Neural progenitor cell (in vitro differentiated cells): ENCODE results near the gene MSANTD4. TPM values are rescaled to one million over a fixed set of nuclear protein-coding genes. Genes with fewer than 3 reads are reported as not detected.

Source experiments
- DNase-seq: peaks from one replicate; pipeline ENCODE4 v3.0.0-alpha.2; 2016; ENCODE audit warnings: low spot score
- H2AFZ ChIP-seq: fragments of 200-600 bp; sonication (generic); replicated peaks from 2 replicates; pipeline ENCODE4 v1.6.1; 2016; ENCODE audit warnings: antibody characterized with exemption
- H3F3A ChIP-seq: fragments of 200-600 bp; sonication (generic); 2 replicates; pipeline ENCODE4 v1.6.1; 2016; ENCODE audit warnings: antibody characterized with exemption, low read depth
- H3K27ac ChIP-seq: fragments of 200-600 bp; sonication (generic); 2 replicates; pipeline ENCODE4 v1.5.1; 2016; ENCODE audit warnings: mild to moderate bottlenecking
- H3K27me3 ChIP-seq: fragments of 200-600 bp; sonication (generic); 2 replicates; pipeline ENCODE4 v1.6.1; 2016; ENCODE audit warnings: mild to moderate bottlenecking, moderate library complexity
- H3K36me3 ChIP-seq: fragments of 200-600 bp; sonication (generic); 2 replicates; pipeline ENCODE4 v1.5.1; 2016
- H3K4me1 ChIP-seq: fragments of 200-600 bp; sonication (generic); 2 replicates; pipeline ENCODE4 v1.6.1; 2016; ENCODE audit warnings: mixed run types
- H3K4me2 ChIP-seq: fragments of 200-600 bp; sonication (generic); 2 replicates; pipeline ENCODE4 v1.6.1; 2016
- H3K4me3 ChIP-seq: fragments of 200-600 bp; sonication (generic); 2 replicates; pipeline ENCODE4 v1.5.1; 2016
- H3K79me2 ChIP-seq: fragments of 200-600 bp; sonication (generic); 2 replicates; pipeline ENCODE4 v1.6.1; 2016; ENCODE audit warnings: low read depth
- H3K9ac ChIP-seq: fragments of 200-600 bp; sonication (generic); 2 replicates; pipeline ENCODE4 v1.6.1; 2016
- H3K9me3 ChIP-seq: fragments of 200-600 bp; sonication (generic); 2 replicates; pipeline ENCODE4 v1.5.1; 2016; ENCODE audit warnings: low read depth
- H4K20me1 ChIP-seq: fragments of 200-600 bp; sonication (generic); 2 replicates; pipeline ENCODE4 v1.6.1; 2016; ENCODE audit warnings: low read depth
- H3K27ac Mint-ChIP-seq: 3 replicates; pipeline ENCODE4 v1.8.0; 2021; ENCODE audit warnings: mixed read lengths
- H3K27me3 Mint-ChIP-seq: 2 replicates; pipeline ENCODE4 v1.8.0; 2022; ENCODE audit warnings: low read depth, mild to moderate bottlenecking, inconsistent platforms, moderate library complexity, mixed read lengths; ENCODE audit not compliant: insufficient read depth
- H3K36me3 Mint-ChIP-seq: 3 replicates; pipeline ENCODE4 v1.8.0; 2021; ENCODE audit warnings: mixed read lengths
- H3K4me1 Mint-ChIP-seq: 3 replicates; pipeline ENCODE4 v1.8.0; 2021; ENCODE audit warnings: mixed read lengths
- H3K4me3 Mint-ChIP-seq: 3 replicates; pipeline ENCODE4 v1.8.0; 2021; ENCODE audit warnings: mild to moderate bottlenecking, moderate library complexity, mixed read lengths
- H3K9me3 Mint-ChIP-seq: 3 replicates; pipeline ENCODE4 v1.8.0; 2020; ENCODE audit warnings: mixed read lengths
- CTCF ChIP-seq: fragments of 200-600 bp; sonication (generic); IDR thresholded peaks from 2 replicates; pipeline ENCODE4 v1.5.1; 2017; ENCODE audit warnings: antibody characterized with exemption, mild to moderate bottlenecking
- EZH2 ChIP-seq: fragments of 200-600 bp; sonication (generic); IDR thresholded peaks from 2 replicates; pipeline ENCODE4 v1.6.1; 2017; ENCODE audit warnings: antibody characterized with exemption, mild to moderate bottlenecking, moderate library complexity
- EZH2phosphoT487 ChIP-seq: fragments of 200-600 bp; sonication (generic); IDR thresholded peaks from 2 replicates; pipeline ENCODE4 v1.6.1; 2017; ENCODE audit warnings: antibody characterized with exemption
- total RNA-seq: library from RNA; depleted of rRNA; stranded (reverse); fragments of >200 nt; gene quantifications from 2 replicates; pipeline ENCODE4 v1.2.3, GENCODE V29; 2015; ENCODE audit warnings: low replicate concordance

MSANTD4 gene
- total RNA-seq, 1 donor from 2014 or later: 40.3 TPM

DNA sequence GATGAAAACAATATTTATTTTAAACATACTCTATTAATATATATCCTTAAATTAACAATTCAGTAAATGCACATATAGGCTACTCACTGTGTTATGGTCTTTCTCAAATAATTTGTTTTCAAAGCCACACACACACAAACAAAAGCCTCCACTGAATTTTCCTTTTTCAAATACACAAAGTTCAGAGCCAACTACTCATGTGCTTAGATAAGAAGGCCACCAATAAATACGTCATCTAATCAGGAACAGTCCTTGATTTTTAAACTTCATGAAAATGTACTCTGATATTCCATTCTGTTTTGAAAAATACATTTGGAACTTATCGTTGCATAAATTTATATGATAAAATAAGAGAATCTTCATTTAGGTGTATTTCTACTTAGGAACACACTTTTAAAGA lies 29.1 kb upstream of the MSANTD4 start:
- Mint-ChIP-seq H3K4me3 (no peak overlapping the region), H3K9me3 (no peaks in the 10 kb centered on the region), H3K27ac (no peak overlapping the region), H3K36me3 (no peaks in the 10 kb centered on the region), H3K4me1 (no peaks in the 10 kb centered on the region), H3K27me3 (peaks cover 2% of the 10 kb centered on the region)
- no peak for DNase-seq
- TF ChIP-seq EZH2 (no peak), CTCF (no peak), EZH2phosphoT487 (no peak)
- Histone ChIP-seq H3K79me2 (no peaks in the 10 kb centered on the region), H3K4me3 (no peak overlapping the region), H3K9ac (no peak overlapping the region), H3K36me3 (no peaks in the 10 kb centered on the region), H3K27me3 (no peaks in the 10 kb centered on the region), H2AFZ (no peak overlapping the region), H3K4me2 (no peak overlapping the region), H3F3A (no peaks in the 10 kb centered on the region), H3K4me1 (no peaks in the 10 kb centered on the region), H3K27ac (no peak overlapping the region), H3K9me3 (no peaks in the 10 kb centered on the region), H4K20me1 (no peaks in the 10 kb centered on the region)

GRCh38 chr11:106049727-106050476 lies 27.9 kb upstream of the MSANTD4 start:
- no peak overlapping the region for H3K4me3 Mint-ChIP-seq
- H3K36me3 ChIP-seq: no peaks in the 10 kb centered on the region
- no peak for DNase-seq
- TF ChIP-seq EZH2 (no peak), EZH2phosphoT487 (no peak), CTCF (no peak)
- peaks cover 2% of the 10 kb centered on the region for H3K27me3 Mint-ChIP-seq
- H3K9me3 ChIP-seq: no peaks in the 10 kb centered on the region
- H3K79me2 ChIP-seq: no peaks in the 10 kb centered on the region
- H3F3A ChIP-seq: no peaks in the 10 kb centered on the region
- no peak overlapping the region for H3K27ac ChIP-seq
- H4K20me1 ChIP-seq: no peaks in the 10 kb centered on the region
- H3K4me1 Mint-ChIP-seq: no peaks in the 10 kb centered on the region
- H3K27ac Mint-ChIP-seq: no peak overlapping the region
- H3K9me3 Mint-ChIP-seq: no peaks in the 10 kb centered on the region
- H3K4me1 ChIP-seq: no peaks in the 10 kb centered on the region
- no peaks in the 10 kb centered on the region for H3K36me3 Mint-ChIP-seq
- no peak overlapping the region for H3K4me3 ChIP-seq
- H3K9ac ChIP-seq: no peak overlapping the region
- no peaks in the 10 kb centered on the region for H3K27me3 ChIP-seq
- H2AFZ ChIP-seq: no peak overlapping the region
- no peak overlapping the region for H3K4me2 ChIP-seq

GRCh38 chr11:106047631-106048030 lies 25.6 kb upstream of the MSANTD4 start:
- Histone ChIP-seq H3K9ac (no peak overlapping the region), H3K27me3 (no peaks in the 10 kb centered on the region), H3K36me3 (no peaks in the 10 kb centered on the region), H3F3A (no peaks in the 10 kb centered on the region), H3K4me1 (no peaks in the 10 kb centered on the region), H3K4me2 (no peak overlapping the region), H2AFZ (no peak overlapping the region), H4K20me1 (no peaks in the 10 kb centered on the region), H3K79me2 (no peaks in the 10 kb centered on the region), H3K9me3 (no peaks in the 10 kb centered on the region), H3K4me3 (no peak overlapping the region), H3K27ac (no peak overlapping the region)
- Mint-ChIP-seq H3K27me3 (peaks cover 2% of the 10 kb centered on the region), H3K4me1 (no peaks in the 10 kb centered on the region), H3K4me3 (no peak overlapping the region), H3K27ac (no peak overlapping the region), H3K9me3 (no peaks in the 10 kb centered on the region), H3K36me3 (no peaks in the 10 kb centered on the region)
- DNase-seq: no peak
- TF ChIP-seq EZH2phosphoT487 (no peak), CTCF (no peak), EZH2 (no peak)
